Measurements from ENCODE around the gene SHC3. TPM values are rescaled to one million over a fixed set of nuclear protein-coding genes. Genes with fewer than 3 reads are reported as not detected.
A peak's percentile ranks its signal among the peaks of the same experiment; 100 is the strongest.

SHC3 gene
- total and polyA plus RNA-seq, 2 of the 4 experiments (the other 2 are of a cell fraction), result 4.5 to 13.3 TPM

DNA sequence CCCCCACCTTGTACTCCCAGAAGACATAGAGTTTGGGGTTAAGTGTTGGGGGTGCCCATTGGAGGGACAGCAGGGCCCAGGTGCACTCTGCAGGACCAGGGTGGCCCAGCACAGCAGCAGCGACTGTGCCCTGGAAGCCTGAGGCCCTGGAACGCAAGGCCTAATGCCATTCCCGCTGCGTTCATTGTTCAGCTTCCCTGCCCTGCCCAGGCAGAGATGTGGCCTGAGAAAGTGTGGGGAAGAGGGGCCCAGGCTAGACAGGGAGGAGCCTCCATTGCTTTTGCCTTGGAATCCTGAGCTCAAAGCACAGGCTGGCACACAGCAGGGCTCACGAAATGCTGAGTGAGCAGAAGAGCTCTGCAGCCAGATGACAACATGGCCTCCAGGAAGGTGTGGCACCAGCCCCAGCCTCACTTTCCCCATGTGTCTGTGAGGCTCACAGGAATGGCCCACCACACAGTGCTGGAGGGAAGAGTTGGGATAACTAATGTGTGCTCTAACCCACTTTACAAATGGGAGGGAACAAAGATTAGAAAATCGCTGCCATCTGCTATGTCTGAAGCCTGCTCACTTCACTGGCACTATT is 168.0 kb downstream of the SHC3 start:
- Histone ChIP-seq H3K56ac (ENCODE audit: extremely low read depth, insufficient read depth, low read length) (no peak overlapping the region), H3K9me3 (ENCODE audit: control insufficient read depth, insufficient read depth, low read length) (no peaks in the 10 kb centered on the region), H3K27me3 (ENCODE audit: control insufficient read depth, insufficient read depth, low read length) (no peaks in the 10 kb centered on the region), H3K18ac (ENCODE audit: low read depth, low read length) (no peak overlapping the region), H2BK5ac (ENCODE audit: low read depth, low read length, poor library complexity, severe bottlenecking) (no peak overlapping the region), H4K20me1 (ENCODE audit: insufficient read depth, low read length) (no peaks in the 10 kb centered on the region), H4K91ac (ENCODE audit: insufficient read depth, low read depth, low read length) (no peak overlapping the region), H3K23ac (ENCODE audit: low read depth, low read length) (no peak overlapping the region), H2AK5ac (ENCODE audit: low read depth, low read length) (no peak overlapping the region), H3K4me3 (ENCODE audit: insufficient read depth, low read depth, low read length) (no peak overlapping the region), H4K8ac (ENCODE audit: low read depth in 2 of 2, low read length in 2 of 2) (no peak overlapping the region), H2BK120ac (ENCODE audit: low read depth, low read length) (no peak overlapping the region), H3K4me1 (ENCODE audit: control insufficient read depth, insufficient read depth, low read length) (no peaks in the 10 kb centered on the region), H3K4me2 (ENCODE audit: low read depth, low read length) (no peak overlapping the region), H3K9ac (ENCODE audit: low read depth, low read length) (no peak overlapping the region), H2AK9ac (replicated peaks; ENCODE audit: low read depth, low read length, poor library complexity) (no peak overlapping the region), H3K4ac (ENCODE audit: low read depth, low read length) (no peak overlapping the region), H2BK20ac (ENCODE audit: low read depth, low read length) (no peak overlapping the region), H2AFZ (replicated peaks; ENCODE audit: low read length, poor library complexity) (no peak overlapping the region), H3K27ac (ENCODE audit: insufficient read depth, low read length) (no peak overlapping the region), H2BK15ac (ENCODE audit: low read depth, low read length) (no peak overlapping the region), H3K14ac (replicated peaks; ENCODE audit: low read depth, low read length) (no peak overlapping the region), H3K36me3 (ENCODE audit: control insufficient read depth, insufficient read depth, low read length) (peaks cover 15% of the 10 kb centered on the region), H3K79me1 (ENCODE audit: low read depth in 1 of 2, low read length in 2 of 2) (no peaks in the 10 kb centered on the region), H3K9me1 (ENCODE audit: insufficient read depth, low read length) (peaks cover 8% of the 10 kb centered on the region; the same call in 1 of the 2 replicates), H4K5ac (ENCODE audit: low read depth, low read length) (no peak overlapping the region)
- intact Hi-C loops (cut with micrococcal nuclease) (no loop called here), dilution Hi-C loops (cut with HindIII; ENCODE audit: low sequenced_read_pairs, unreplicated experiment) (no loop called here), in situ Hi-C loops (cut with MboI; ENCODE audit: low sequenced_read_pairs) (loop anchor here (25.0 kb wide), 2 partner anchors 1048 to 1323 kb away; partner anchors contain the start of gene CDK20)
- 0 out of 2 replicates have a peak, but pooled peaks have one; percentile 9 for TF ChIP-seq MAFK (IDR thresholded peaks at IDR 0.05; ENCODE audit: low read depth, low read length)
- TF ChIP-seq, protein P1, sequence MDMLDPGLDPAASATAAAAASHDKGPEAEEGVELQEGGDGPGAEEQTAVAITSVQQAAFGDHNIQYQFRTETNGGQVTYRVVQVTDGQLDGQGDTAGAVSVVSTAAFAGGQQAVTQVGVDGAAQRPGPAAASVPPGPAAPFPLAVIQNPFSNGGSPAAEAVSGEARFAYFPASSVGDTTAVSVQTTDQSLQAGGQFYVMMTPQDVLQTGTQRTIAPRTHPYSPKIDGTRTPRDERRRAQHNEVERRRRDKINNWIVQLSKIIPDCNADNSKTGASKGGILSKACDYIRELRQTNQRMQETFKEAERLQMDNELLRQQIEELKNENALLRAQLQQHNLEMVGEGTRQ (IDR thresholded peaks at IDR 0.05; ENCODE audit: low read depth, low read length), result no peak
- ChIA-PET POLR2A (ENCODE audit: unreplicated experiment) (no interaction called here), CTCF (no interaction called here)
- BruUV-seq (replicated peaks), result no TSS peak
- no peak for DNase-seq
- no CpG with 5 or more reads among the region's 6 CpGs for WGBS, 2 experiments (ENCODE audit: extremely low coverage in 2 of 2, insufficient read length in 1 of 2)
- no peak for ATAC-seq (ENCODE audit: low read depth)
